ENCODE results near the gene IL24.

The IL24 gene

DNA sequence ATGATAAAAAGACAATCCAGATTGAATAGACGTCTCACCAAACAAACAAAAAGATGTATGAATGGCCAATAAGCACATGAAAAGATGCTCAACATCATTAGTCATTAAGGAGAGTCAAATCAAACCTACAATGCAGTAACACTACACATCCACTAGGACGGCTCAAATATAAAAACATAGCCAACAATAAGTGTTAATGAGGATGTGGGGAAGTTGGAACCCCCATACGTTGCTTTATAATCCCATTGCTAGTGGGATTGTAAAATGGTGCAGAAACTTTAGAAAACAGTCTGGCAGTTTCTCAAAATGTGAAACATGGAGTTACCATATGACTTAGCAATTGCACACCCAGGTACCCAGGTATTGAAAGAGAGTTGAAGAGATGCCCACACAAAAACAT, 14.7 kb upstream of the IL24 start:
- DNase-seq, result peak in 1 of 2 experiments; percentile 23

DNA sequence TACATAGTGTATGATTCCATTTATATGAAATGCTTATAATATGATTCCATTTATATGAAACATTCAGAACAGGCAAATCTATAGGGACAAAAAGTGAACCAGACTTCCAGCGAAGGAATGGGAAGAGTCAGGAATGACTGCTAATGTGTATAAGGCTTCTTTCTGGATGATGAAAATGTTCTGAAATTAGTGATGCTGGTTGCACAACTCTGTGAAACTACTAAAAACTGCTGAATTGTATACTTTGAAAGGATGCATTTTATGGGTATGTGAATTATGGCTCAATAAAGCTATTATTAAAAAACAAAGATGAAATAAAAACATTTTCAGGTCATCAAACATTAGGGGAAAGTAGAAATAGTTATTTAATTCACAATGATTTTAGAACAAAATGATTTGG, 14.1 kb upstream of the IL24 start:
- DNase-seq, result no peak

DNA sequence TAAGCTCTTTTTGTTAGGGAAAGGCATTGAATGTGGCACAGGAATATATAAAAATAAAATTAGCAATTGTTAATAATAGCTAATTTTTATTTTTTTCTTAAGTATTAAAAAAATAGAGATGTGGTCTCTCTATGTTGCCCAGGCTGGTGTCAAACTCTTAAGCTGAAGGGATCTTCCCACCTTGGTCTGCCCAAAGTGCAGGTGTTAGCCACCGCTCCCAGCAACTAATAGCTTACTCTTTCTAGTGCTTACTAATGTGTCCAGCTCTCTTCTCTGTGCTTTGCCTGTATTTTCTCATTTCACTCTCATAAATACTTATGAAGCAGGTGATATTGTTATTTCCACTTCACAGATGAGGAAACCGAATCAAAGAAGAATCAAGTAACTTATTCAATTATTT, 13.4 kb upstream of the IL24 start:
- DNase-seq, result no peak

DNA sequence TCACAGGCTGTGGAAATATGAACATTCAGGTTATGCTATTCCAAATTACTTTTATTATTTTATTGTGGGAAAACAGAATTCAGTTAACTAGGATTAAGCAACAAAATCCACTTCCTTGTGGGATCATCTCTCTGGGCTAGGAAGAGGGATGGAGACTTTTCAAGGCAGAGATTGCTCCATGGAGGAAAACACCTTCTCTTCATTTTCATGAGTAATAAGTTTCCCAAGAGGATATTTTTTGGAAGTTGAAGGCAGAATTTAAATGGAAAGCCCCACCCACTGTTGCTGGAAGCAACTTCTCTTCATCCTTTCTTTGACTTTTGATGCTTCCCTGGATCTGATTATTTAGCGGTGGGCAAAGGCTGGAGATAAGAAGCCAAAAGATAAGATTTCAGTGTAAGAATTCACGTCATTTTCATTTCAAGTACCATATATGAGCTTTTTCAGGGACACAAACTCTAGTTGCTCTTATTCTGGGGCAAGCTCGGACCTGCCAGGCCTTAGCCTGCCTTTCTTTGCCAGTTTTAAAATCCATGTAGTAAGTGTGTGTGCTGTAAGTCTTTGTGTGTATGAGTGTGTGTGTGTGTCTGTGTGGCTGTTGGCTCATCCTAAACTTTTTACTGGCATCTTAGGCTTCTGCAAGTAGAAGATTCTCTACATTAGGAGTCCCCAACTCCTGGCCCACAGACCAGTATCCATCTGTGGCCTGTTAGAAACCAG, 11.7 kb upstream of the IL24 start:
- no peak for DNase-seq

DNA sequence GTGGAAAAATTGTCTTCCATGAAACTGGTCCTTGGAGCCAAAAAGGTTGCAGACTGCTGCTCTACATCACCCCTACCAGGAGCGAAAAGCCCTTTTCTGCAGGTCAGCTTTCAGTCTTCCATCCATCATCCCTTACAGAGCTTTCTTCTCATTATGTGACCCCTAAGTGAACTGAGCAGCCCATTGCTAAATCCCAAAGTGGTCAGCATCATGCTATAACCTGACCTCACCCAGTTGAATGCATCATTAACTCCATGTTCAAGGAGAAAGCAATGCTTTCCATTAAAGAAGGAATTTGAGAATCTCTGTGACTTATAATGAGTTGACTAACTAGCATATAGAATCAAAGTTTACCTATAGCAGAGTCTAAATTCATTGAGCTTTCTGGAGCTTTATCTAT, 10.4 kb upstream of the IL24 start:
- DNase-seq, result no peak

DNA sequence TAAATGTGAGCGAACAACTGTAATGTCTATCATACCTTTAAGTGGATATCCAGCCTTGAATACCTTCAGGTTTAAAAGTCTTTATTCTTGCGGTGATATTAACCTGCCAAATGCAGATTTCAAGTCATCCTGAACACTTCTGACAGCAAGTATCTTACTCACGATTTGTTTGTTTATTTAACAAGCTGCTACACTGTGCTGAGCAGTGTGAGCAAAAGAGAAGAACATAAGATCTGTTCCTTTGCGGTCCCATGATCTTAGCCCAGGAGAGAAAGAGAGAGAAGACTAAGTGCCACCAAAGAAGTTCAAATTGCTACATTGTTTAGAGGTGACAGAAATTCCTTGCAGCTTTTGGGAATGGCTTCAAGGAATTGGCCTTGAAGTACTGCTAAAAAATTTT, 9.5 kb upstream of the IL24 start:
- DNase-seq, result no peak

DNA sequence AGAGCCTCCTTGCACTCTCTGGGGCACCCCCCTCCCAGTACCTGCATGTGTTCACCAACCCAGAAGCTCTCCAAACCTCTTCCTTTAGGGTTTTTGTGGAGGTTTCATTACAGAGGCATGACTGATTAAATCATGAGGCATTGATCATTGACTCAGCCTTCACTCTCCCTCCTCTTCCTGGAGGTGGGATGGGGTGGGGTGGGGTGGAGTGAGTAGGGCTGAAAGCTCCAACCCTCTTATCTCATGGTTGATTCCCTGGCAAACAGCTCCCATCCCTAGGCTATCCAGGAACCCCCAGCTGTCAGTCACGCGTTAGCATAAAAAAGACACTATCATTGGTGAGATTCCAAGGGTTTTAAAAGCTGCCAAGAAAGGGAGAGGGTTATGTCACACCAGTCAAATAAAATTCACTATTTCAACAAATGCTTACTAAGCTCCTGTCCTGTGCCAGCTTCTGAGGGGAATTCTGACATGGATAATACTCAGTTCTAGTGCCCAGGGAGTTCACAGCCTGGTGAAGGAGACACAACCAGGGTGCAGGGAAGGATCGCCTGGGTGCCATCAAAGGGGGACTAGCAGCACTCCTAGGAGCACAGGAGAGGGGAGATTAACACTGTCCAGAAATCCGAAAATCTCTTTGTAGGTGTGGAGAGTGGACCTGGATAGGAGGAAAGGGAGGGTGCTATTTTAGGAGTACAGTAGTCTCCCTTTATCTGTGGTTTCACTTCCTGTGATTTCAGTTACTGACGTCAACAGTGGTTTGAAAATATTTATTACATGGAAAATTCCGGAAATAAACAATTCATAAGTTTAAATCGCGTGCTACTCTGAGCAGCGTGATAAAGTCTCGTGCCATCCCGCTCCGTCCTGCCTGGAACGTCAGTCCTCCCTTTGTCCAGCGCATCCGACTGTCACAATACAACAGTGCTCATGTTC, 6.8 kb upstream of the IL24 start:
- DNase-seq, result no peak

DNA sequence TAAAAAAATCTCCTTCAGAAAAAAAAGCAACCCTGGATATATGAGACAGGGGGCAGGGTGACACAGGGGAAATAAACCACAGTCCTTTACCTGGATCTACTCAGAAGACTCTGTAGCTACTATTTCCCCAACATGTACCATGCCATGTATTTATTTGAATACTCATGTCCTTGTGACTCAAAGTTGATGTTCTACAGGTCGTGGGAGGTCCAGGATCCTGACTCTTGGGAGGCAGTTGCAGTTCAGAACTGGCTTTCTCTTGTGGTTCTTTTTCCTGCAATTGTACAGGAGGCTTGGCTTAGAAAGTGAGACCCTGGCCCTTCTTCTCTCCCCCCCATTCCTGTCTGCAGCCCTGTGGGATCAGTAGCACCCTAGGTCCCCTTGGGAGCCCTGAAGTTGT, 5.8 kb upstream of the IL24 start:
- DNase-seq, result no peak

DNA sequence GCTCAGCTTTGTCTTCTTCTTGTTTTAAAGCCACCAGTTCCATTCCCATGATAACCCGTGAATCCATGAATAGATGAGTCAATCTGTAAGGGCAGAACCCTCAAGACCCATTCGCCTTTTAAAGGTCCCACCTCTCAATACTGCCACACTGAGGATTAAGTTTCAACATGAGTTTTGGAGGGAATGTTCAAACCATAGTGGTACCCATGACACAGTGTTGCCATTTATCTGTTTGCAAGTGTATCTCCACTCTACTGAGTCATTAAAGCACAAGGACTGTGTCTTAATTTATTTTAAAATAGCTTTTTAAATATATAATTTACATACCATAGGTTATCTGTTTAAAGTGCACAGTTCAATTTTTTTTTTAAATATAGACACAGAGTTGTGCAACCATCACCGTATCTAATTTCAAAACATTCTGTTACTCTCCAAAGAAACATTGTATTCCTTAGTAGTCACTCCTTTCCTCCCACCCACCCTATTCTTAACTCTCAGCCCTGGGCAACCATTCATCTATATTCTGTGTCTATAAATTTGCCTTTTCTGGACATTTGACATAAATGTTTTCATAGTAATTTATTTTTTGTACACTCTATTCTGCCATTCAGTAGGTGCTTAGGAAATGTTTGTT, 4.8 kb upstream of the IL24 start:
- DNase-seq, result no peak

DNA sequence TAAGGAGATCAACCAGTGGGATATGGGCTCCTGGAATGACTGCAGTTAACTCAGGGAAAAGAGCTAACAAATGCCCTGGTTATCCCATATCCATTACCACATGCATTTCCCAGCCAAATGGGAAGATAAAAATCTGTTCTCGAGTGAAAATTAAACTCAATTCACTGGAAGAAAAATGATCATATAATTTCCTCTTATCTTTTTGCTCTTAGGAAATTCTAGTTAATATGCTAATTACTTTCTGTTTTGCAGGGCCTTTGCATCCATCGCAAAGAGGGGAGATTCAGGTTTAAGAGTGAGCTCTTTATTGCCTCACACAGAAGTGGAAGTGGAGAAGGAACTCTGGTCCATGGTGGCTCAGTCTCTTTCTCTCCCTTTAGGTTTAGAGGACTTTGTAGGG, 3.9 kb upstream of the IL24 start:
- no peak for DNase-seq

DNA sequence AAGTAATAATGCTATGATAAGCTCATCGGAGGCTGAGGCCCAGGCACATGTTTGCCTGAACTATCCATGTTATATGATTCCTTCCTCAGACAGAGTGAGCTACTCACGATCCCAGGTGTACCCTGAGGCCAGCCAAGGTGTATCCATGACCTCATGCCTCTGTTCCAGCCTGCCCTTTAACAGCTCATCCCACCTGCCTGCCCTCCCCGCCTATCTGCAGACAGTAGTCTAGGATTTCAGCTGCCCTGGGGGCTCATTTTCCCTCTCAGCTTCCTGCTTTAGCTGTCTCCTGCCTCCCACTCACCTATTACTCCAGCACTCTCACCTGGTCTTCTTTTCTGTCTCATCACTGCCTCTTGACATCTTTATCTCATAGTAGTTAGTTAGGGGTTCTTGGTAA, 1.9 kb upstream of the IL24 start:
- no peak for DNase-seq

DNA sequence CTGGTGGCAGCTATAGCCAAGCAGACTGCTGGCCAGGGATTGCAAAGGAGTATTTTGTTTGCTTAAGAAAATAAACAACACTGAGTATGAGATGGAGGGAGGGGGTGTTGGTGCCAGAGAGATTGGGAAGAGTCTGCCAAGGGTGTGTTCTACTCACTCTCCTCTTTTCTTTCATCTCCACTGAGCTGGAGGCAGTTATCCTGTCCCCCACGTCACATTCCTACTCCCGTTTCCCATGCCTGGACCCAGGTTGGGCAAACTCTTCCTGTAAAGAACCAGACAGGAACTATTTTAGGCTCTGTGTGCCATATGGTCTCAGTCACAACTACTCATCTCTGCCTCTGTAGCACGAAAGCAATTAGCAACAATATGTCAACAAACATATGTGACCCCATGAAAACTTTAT, 1.4 kb upstream of the IL24 start:
- no peak for DNase-seq

DNA sequence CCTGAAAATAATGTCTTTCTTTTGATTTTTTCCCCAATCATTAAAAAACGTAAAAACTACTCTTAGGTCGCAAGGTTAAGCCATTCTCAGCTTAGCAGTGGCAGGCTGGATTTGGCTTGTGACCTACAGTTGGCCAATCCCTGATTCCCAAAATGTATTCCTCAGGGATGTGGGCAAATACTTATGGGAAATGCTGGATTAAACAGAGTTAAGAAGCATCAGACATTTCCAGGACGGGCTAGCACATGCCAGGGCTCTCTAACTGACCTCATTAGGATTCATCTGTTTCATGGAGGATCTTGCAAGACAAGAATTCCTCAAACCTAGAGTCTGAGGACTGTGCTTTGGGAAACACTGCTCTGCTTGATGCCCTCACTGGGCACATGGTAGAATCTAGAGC, 982 bp upstream of the IL24 start:
- no peak for DNase-seq

DNA sequence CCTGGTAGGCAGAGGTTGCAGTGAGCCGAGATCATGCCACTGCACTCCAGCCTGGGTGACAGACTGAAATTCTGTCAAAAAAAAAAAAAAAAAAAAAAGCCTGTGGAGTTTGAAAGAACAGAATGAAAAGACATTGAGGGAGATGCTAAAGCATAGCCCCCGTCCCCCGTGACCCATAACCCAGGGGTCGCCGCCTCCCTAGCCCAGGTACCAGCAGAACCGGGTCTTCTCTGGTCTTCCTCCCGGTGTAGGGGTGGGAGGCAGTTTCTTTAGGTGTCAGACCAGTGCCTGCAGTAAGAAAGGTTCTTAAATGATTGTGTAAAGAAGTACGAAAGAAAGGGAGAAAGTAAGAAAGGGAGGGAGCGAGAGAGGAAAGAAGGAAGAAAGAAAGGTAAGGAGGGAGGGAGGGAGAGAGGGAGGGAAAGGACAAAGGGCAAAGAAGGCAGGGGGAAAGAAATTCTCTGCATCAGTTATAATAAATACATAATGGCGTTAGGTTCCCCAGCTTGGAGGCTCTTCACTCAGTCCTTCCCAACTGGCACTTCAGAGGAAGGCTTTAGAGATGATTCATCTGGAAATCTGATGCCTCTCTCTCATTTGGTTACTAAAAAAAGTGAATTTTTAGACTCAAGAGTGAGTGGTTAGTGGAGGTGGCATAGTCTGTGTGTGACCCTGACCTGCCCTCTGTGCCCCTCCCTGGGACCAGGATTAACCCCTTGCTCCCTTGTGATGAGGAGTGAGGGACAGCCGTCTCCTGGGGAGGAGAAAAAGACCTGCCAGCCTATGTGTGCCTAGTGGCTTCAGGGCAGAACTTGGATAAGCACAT, 1.1 kb downstream of the IL24 start:
- no peak for DNase-seq

DNA sequence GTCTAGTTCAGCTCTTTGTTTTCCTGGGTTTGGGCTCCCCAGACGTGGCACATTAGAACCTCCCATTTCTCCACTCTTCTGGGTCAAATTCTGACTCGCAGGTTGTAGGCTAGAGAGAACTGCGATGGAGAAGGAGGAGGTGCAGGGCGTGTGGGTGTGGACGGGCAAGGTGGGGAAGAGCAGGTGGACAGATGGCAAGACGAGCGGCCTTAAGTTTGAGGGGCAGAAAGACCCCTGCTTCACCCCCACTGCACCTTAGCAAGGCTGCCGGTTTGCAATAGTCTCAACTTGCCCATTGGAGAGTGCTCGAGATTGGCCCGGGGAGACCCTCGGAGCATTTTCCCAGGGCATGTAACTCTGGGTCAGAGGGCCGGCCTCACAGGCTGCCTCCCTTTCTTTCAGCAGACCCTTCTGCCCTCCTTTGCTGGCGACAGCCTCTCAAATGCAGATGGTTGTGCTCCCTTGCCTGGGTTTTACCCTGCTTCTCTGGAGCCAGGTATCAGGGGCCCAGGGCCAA, 1.7 kb downstream of the IL24 start:
- DNase-seq, result no peak

DNA sequence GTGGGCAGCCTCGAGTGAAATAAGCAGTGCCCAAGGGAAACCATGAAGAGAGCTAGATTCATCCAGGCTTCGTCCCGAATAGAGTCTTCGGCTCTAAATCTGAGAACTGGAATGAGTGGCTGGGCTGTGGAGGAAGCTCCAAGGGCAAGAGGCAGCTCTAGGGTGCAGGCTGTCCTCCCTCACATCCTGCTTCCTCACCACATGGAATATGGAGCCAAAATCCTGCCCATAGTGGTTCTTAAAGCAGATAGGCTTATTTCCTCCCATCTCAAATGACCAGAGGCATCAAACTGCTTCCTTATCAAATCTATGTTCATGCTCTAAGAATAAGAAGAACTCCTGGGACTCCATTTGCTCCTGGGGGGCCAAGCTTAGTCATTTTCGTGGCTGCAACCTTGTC, 2.5 kb downstream of the IL24 start:
- DNase-seq, result no peak

DNA sequence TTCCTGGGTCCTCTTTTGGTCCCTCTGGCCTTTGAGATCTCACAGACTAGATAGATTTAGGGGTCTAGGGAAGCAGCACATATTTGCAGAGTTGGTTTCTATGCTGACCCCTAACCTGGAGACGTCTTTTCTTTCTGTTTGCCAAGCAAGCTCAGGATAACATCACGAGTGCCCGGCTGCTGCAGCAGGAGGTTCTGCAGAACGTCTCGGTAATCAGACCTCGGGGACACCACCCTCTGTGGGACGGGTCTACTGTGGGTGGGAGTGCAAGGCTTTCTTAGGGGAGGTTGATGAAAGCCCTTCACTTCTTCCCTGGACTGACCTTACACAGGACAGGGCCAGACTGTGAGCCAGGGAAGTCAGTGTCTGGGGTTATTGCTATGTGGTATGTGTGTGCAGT, 2.9 kb downstream of the IL24 start:
- no peak for DNase-seq

DNA sequence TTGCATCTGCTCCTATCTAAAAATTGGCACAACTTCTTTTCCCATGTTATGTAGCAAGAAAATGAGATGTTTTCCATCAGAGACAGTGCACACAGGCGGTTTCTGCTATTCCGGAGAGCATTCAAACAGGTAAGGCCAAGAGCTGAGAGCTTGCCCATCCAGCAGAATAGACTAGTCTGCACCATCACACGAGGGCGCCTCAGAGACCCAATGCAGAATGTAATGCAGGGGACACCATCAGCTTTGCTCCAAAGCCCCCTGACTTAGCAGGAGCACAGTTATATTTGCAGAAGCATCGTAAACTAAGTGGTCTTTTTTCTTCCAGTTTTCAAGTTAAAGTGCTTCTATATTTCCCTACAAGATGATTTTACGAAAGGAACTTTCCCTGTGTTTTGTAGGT, 4.7 kb downstream of the IL24 start:
- no peak for DNase-seq

DNA sequence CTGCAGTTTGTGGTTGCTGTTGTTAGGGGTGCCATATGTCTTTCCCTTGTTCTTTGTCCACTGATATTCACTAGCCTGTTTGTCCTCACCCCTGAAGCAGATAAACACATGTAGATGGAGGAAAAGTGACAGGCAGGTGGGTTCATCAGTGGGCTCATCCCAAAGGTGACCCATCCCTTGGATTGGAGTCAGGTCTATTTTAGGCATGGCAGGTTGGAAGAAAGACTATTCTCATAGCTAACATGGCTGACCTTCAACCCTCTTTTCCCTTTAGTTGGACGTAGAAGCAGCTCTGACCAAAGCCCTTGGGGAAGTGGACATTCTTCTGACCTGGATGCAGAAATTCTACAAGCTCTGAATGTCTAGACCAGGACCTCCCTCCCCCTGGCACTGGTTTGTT, 5.5 kb downstream of the IL24 start:
- DNase-seq, result no peak

DNA sequence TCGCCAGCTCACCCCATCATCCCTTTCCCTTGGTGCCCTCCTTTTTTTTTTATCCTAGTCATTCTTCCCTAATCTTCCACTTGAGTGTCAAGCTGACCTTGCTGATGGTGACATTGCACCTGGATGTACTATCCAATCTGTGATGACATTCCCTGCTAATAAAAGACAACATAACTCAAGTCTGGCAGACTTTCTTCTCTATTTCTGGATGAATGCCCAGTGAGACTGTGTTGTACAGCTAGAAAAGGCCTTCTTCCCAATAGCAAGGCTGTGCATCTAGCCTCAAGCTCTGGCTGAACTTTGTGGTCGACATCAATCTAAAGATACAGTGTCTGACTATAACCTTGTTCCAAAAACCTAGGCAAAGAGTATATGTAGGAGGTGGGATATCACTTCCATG, 6.4 kb downstream of the IL24 start:
- no peak for DNase-seq

DNA sequence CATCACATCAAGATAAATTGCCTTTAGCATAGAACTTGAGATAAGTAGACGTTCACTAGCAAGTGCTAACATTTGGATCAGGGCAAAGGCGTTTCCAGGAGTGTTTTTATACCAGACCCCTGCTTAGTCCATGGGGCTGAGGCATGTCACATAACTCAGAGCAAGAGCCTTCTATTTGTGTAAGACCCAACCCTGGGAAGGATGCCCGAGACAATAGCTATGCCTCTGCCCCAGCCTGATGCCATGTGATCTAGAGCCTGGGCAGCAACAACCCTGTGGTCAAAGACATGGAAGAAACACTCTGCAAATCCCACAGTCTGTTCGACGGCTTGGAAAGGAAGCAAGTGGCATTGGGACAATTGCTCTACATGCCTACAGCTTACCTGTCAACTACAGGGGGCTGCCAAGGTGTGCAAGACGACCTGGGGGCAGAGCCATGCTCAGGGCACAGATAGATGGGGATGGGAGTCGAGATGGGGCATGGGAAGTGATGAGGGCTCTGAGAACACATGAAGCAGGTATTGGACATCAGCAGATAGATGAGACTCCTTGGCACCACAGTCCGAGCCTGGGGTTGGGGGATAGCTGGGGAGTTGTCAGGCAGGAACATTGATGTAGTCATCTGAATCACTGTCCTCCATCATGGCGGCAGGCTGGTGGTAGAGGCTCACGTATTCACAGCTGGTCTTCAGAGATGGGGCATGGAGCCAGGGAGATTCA, 7.3 kb downstream of the IL24 start:
- DNase-seq, result no peak

All from AML-193 (cell line).